HG03439 (cell line): ENCODE results near the gene PLCB4.

Experiments used
- ATAC-seq: cut with Tn5 transposase; IDR thresholded peaks from one replicate; pipeline ENCODE4 v1.9.1; 2021; ENCODE audit warnings: mild to moderate bottlenecking, moderate library complexity; ENCODE audit not compliant: unreplicated experiment

The PLCB4 gene

GRCh38 chr20:9476637-9477036 lies 407.8 kb downstream of the PLCB4 start:
- no peak for ATAC-seq

GRCh38 chr20:9478771-9479170 lies 409.9 kb downstream of the PLCB4 start:
- ATAC-seq = no peak

- no peak for ATAC-seq
These were observed 411.2 kb downstream of the PLCB4 start for GRCh38 chr20:9480066-9480465.

- no peak for ATAC-seq
These were observed 413.3 kb downstream of the PLCB4 start for GRCh38 chr20:9482180-9482579.

- ATAC-seq = no peak
These were observed 414.2 kb downstream of the PLCB4 start for GRCh38 chr20:9483131-9483530.

- no peak for ATAC-seq
These were observed 416.9 kb downstream of the PLCB4 start for GRCh38 chr20:9485614-9486340.

GRCh38 chr20:9487231-9487630 lies 418.3 kb downstream of the PLCB4 start:
- no peak for ATAC-seq

- ATAC-seq = no peak
These were observed 419.2 kb downstream of the PLCB4 start for GRCh38 chr20:9488063-9488462.

- no peak for ATAC-seq
These were observed 421.3 kb downstream of the PLCB4 start for GRCh38 chr20:9490161-9490560.

- no peak for ATAC-seq
These were observed 421.7 kb downstream of the PLCB4 start for GRCh38 chr20:9490631-9491030.

- ATAC-seq = no peak
These were observed 422.4 kb downstream of the PLCB4 start for GRCh38 chr20:9491324-9491723.

- no peak for ATAC-seq
These were observed 423.2 kb downstream of the PLCB4 start for GRCh38 chr20:9492067-9492466.

- no peak for ATAC-seq
These were observed 424.9 kb downstream of the PLCB4 start for GRCh38 chr20:9493803-9494202.

GRCh38 chr20:9495701-9496100 lies 426.8 kb downstream of the PLCB4 start:
- ATAC-seq = no peak

- no peak for ATAC-seq
These were observed 427.3 kb downstream of the PLCB4 start for GRCh38 chr20:9496155-9496554.

- no peak for ATAC-seq
These were observed 429.4 kb downstream of the PLCB4 start for GRCh38 chr20:9498322-9498721.

GRCh38 chr20:9499126-9499899 lies 430.4 kb downstream of the PLCB4 start:
- ATAC-seq = no peak

GRCh38 chr20:9500121-9500520 lies 431.2 kb downstream of the PLCB4 start:
- ATAC-seq = no peak

- no peak for ATAC-seq
These were observed 432.6 kb downstream of the PLCB4 start for GRCh38 chr20:9501473-9501872.

- no peak for ATAC-seq
These were observed 434.8 kb downstream of the PLCB4 start for GRCh38 chr20:9503526-9504245.

- no peak for ATAC-seq
These were observed 437.5 kb downstream of the PLCB4 start for GRCh38 chr20:9506280-9506821.
